Suprapubic skin (tissue), 4 donors: Measurements from ENCODE around the gene RPS4Y1.

Experiments used
- CTCF ChIP-seq, 2 donors: fragments of 200-600 bp in 1 of 2; fragments of 450-650 bp in 1 of 2; sonication (generic) in 1 of 2; IDR thresholded peaks; one replicate each; pipeline ENCODE4 v1.5.1; 2016 to 2019; ENCODE audit warnings: antibody characterized with exemption in 2 of 2, mild to moderate bottlenecking in 1 of 2, moderate library complexity in 1 of 2
- EP300 ChIP-seq: sonication (generic); formaldehyde crosslinking; IDR thresholded peaks from one replicate; pipeline ENCODE4 v1.6.1; 2017; ENCODE audit warnings: antibody characterized with exemption
- POLR2AphosphoS5 ChIP-seq, 3 donors: sonication (generic); formaldehyde crosslinking; IDR thresholded peaks; one replicate each; pipeline ENCODE4 v1.6.1; 2017; ENCODE audit warnings: antibody characterized with exemption in 3 of 3

- TF ChIP-seq CTCF (IDR thresholded peaks at IDR 0.05) (peak in 1 of 2 donors; percentile 13), POLR2AphosphoS5 (IDR thresholded peaks at IDR 0.05) (no peak), EP300 (no peak)
Measured at GRCh38 chrY:2913066-2913815, 71.8 kb downstream of the RPS4Y1 start.
